SU-DHL-6 (cell line): Measurements from ENCODE around the gene SIRPA.

Experiments used
- CTCF ChIP-seq: fragments of 200-600 bp; sonication (generic); IDR thresholded peaks from one replicate; pipeline ENCODE4 v1.5.1; 2017; ENCODE audit warnings: antibody characterized with exemption, mild to moderate bottlenecking, low read length, moderate library complexity; ENCODE audit not compliant: insufficient read depth, poor library complexity, severe bottlenecking
- EZH2phosphoT487 ChIP-seq: fragments of 200-600 bp; sonication (generic), shearing (Covaris generic); conservative IDR thresholded peaks from 2 replicates; pipeline ENCODE4 v1.6.1; 2018; ENCODE audit warnings: mild to moderate bottlenecking, antibody characterized with exemption, low read length, moderate library complexity, mixed read lengths

- TF ChIP-seq CTCF (no peak), EZH2phosphoT487 (no peak)
These were observed 48.2 kb downstream of the SIRPA start for GRCh38 chr20:1943275-1944002.
